ENCODE measurements around the gene NTMT1.
A peak's percentile ranks its signal among the peaks of the same experiment; 100 is the strongest.

The NTMT1 gene

GRCh38 chr9:129597355-129598088 is 28.4 kb upstream of the NTMT1 start:
- H3K27ac ChIP-seq (ENCODE audit: low read depth, low read length, severe bottlenecking): peak overlapping the region; percentile 81
- H3K36me3 ChIP-seq (ENCODE audit: control insufficient read depth, insufficient read depth, low read length): no peaks in the 10 kb centered on the region
- H3K4me3 ChIP-seq (ENCODE audit: extremely low read depth, insufficient read depth, low read length, poor library complexity, severe bottlenecking): peak overlapping the region; percentile 46
- H3K9me3 ChIP-seq (ENCODE audit: control insufficient read depth, low read length): no peaks in the 10 kb centered on the region
- WGBS, 2 experiments (ENCODE audit: insufficient coverage in 2 of 2): 2% methylated on average over 21 to 31 of the region's 57 CpGs
- H3K4me1 ChIP-seq (ENCODE audit: control insufficient read depth, insufficient read depth, low read length, poor library complexity, severe bottlenecking): peaks cover 30% of the 10 kb centered on the region

DNA sequence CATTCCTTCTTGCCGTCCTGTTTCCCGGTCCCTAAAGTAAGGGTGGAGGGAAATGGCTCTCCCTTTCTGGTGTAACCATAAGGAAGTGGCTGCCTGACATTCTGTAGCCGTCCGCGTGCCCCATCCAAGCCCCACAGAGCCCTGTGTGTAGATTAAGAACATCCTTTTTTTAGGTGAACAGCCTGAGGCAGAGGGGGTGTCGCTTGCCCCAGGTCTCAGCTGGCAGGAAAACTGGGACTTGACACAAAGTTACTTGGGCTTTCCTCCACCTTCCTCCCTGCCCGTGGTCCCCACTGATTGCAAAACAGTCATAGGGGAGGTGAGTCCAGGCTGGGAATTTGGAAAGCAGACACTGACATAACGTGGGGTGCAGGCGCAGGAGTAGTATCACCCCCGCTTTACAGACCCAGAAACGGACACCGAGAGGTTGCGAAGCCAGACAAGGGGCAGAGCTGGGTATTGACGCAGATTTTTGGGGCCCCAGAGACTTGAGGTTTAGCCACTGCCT is 27.8 kb upstream of the NTMT1 start:
- H3K27ac ChIP-seq (ENCODE audit: low read depth, low read length, severe bottlenecking): peak overlapping the region; percentile 81
- peak overlapping the region; percentile 46 for H3K4me3 ChIP-seq (ENCODE audit: extremely low read depth, insufficient read depth, low read length, poor library complexity, severe bottlenecking)
- peaks cover 36% of the 10 kb centered on the region for H3K4me1 ChIP-seq (ENCODE audit: control insufficient read depth, insufficient read depth, low read length, poor library complexity, severe bottlenecking)
- no peaks in the 10 kb centered on the region for H3K9me3 ChIP-seq (ENCODE audit: control insufficient read depth, low read length)
- WGBS, 2 experiments (ENCODE audit: insufficient coverage in 2 of 2): 69 to 80% methylated on average over 9 to 12 of the region's 14 CpGs
- H3K36me3 ChIP-seq (ENCODE audit: control insufficient read depth, insufficient read depth, low read length): no peaks in the 10 kb centered on the region

DNA sequence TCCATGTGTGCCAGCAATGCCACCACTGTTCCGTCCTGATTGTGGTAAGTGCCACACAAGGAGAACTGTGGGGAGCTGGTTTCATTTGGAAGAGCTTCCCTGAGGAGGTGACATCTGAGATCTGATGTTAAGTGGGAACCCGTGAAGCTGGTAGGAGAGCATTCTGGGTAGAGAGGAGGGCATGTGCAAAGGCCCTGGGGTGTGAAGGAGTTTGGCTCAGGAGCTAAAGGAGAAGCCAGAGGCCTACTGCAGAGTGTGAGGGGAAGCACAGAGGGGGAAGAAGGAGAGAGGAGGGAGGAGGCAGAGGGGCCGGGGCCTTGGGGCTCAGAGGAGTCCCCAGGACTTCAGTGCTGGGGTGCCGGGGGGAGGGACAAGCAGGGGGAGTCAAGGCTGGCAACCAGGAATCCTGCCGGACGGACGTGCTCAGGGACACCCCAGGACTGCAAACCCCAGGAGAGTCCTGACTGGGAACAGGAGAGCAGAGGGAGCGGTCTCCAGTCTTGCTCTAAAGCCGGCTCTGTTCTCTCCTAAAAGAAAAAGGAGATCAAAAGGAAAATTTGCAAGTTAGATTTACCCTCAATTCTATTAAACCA is 24.8 kb upstream of the NTMT1 start:
- 93% methylated on average over 7 to 8 of the region's 9 CpGs for WGBS, 2 experiments (ENCODE audit: insufficient coverage in 2 of 2)
- Histone ChIP-seq H3K4me3 (ENCODE audit: extremely low read depth, insufficient read depth, low read length, poor library complexity, severe bottlenecking) (no peak overlapping the region), H3K36me3 (ENCODE audit: control insufficient read depth, insufficient read depth, low read length) (no peaks in the 10 kb centered on the region), H3K27ac (ENCODE audit: low read depth, low read length, severe bottlenecking) (no peak overlapping the region), H3K4me1 (ENCODE audit: control insufficient read depth, insufficient read depth, low read length, poor library complexity, severe bottlenecking) (peaks cover 41% of the 10 kb centered on the region), H3K9me3 (ENCODE audit: control insufficient read depth, low read length) (no peaks in the 10 kb centered on the region)

DNA sequence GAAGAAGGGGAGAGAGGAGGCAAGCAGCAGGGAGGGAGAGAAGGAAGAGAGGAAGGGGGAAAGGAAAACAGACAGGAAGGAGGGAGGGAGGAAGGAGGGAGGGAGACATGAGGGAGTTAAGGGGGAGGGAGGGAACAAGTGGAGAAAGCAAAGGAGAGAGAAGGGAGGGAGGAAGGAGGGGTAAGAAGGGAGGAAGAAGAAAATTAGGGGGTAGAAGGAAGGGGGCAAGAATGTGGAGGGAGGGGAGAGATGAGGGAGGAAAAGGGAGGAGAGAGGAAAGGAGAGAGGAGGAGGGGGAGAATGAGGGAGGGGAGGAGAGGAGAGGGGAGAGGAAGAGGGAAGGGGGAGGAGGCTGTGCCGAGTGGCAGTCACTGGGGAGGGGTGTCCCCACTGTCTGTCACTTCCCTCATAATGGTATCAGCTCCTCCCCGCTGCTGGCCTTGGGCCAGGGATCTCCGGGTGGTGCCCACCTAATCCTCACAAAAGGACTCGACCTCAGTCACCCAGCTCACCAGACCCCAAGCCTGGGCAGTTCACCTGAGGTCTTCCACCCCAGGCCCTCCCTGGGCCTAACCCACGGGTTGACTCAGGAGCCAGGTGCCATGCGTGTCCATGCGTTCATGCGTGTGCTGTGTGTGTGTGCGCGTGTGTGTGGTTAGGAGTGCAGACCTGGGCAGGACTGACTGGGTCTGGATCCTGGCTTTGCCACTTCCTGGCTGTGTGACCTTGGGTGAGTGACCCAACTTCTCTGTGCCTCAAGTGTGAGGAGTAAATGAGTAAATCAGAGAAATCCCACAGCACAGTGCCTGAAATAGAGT is 23.2 kb upstream of the NTMT1 start:
- H3K9me3 ChIP-seq (ENCODE audit: control insufficient read depth, low read length): no peaks in the 10 kb centered on the region
- H3K36me3 ChIP-seq (ENCODE audit: control insufficient read depth, insufficient read depth, low read length): no peaks in the 10 kb centered on the region
- peaks cover 43% of the 10 kb centered on the region for H3K4me1 ChIP-seq (ENCODE audit: control insufficient read depth, insufficient read depth, low read length, poor library complexity, severe bottlenecking)
- no peak overlapping the region for H3K4me3 ChIP-seq (ENCODE audit: extremely low read depth, insufficient read depth, low read length, poor library complexity, severe bottlenecking)
- WGBS, 2 experiments (ENCODE audit: insufficient coverage in 2 of 2): 68% methylated on average over 8 to 9 of the region's 10 CpGs
- H3K27ac ChIP-seq (ENCODE audit: low read depth, low read length, severe bottlenecking): peak overlapping the region; percentile 23

DNA sequence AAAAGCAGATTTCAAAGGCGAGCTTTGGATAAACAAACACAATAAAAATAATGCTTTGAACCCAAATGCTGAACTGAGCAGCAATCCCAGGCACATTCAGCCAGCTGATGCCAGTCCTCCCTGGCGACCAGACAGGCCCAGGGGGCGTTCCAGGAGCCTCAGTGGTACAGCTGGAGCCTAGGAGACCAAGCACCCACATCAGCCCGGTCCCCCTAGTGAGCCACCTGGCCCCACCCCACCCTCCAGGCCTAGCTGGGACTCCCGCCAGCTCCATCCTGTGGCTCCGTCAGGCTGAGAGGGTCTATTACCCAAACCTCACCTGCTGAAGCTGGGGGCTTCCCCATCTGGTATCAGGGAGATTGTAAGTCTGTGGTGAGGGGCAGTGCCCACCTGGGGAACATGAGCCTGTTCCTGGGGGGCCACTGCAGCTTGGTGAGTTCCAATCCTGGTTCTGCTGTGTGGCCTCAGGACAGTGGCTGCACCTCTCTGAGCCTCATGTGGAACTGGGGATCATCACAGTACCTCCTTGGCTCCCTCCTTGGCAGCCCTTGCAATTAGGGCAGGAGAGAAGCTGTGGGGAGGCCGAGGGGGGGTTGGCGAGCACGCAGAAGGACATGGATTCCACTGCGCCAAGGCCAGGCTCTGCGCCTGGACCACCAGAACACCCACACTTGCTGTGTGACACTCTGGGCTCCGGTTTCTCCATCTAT is 21.8 kb upstream of the NTMT1 start:
- WGBS, 2 experiments (ENCODE audit: insufficient coverage in 2 of 2): 85 to 92% methylated on average over 9 to 11 of the region's 12 CpGs
- no peaks in the 10 kb centered on the region for H3K36me3 ChIP-seq (ENCODE audit: control insufficient read depth, insufficient read depth, low read length)
- H3K9me3 ChIP-seq (ENCODE audit: control insufficient read depth, low read length): no peaks in the 10 kb centered on the region
- H3K27ac ChIP-seq (ENCODE audit: low read depth, low read length, severe bottlenecking): no peak overlapping the region
- H3K4me3 ChIP-seq (ENCODE audit: extremely low read depth, insufficient read depth, low read length, poor library complexity, severe bottlenecking): no peak overlapping the region
- peaks cover 43% of the 10 kb centered on the region for H3K4me1 ChIP-seq (ENCODE audit: control insufficient read depth, insufficient read depth, low read length, poor library complexity, severe bottlenecking)

DNA sequence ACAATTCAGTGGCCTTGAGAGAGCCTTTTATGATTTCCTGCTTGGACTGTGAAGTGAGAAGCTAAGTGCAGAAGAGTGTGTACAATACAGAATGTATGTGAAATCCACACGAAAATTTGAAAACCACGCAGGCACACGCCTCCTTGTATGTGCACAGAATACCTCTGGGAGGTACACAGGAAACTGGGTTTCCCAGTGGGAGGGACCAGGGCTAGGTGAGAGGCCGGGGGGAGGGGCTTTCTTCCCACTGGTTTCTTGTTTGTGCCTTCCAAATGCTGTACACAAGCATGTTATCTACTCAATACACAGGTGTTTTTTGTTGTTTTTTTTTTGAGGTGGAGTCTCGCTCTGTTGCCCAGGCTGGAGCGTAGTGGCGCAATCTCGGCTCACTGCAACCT is 21.2 kb upstream of the NTMT1 start:
- no peak overlapping the region for H3K27ac ChIP-seq (ENCODE audit: low read depth, low read length, severe bottlenecking)
- peaks cover 46% of the 10 kb centered on the region for H3K4me1 ChIP-seq (ENCODE audit: control insufficient read depth, insufficient read depth, low read length, poor library complexity, severe bottlenecking)
- WGBS, 2 experiments (ENCODE audit: insufficient coverage in 2 of 2): 93 to 96% methylated on average over 6 of the region's 8 CpGs
- H3K36me3 ChIP-seq (ENCODE audit: control insufficient read depth, insufficient read depth, low read length): no peaks in the 10 kb centered on the region
- no peaks in the 10 kb centered on the region for H3K9me3 ChIP-seq (ENCODE audit: control insufficient read depth, low read length)
- no peak overlapping the region for H3K4me3 ChIP-seq (ENCODE audit: extremely low read depth, insufficient read depth, low read length, poor library complexity, severe bottlenecking)

GRCh38 chr9:129606161-129607026 is 19.6 kb upstream of the NTMT1 start:
- H3K36me3 ChIP-seq (ENCODE audit: control insufficient read depth, insufficient read depth, low read length): no peaks in the 10 kb centered on the region
- peaks cover 42% of the 10 kb centered on the region for H3K4me1 ChIP-seq (ENCODE audit: control insufficient read depth, insufficient read depth, low read length, poor library complexity, severe bottlenecking)
- WGBS, 2 experiments (ENCODE audit: insufficient coverage in 2 of 2): 87 to 93% methylated on average over 14 to 15 of the region's 15 CpGs
- no peak overlapping the region for H3K27ac ChIP-seq (ENCODE audit: low read depth, low read length, severe bottlenecking)
- H3K9me3 ChIP-seq (ENCODE audit: control insufficient read depth, low read length): no peaks in the 10 kb centered on the region
- H3K4me3 ChIP-seq (ENCODE audit: extremely low read depth, insufficient read depth, low read length, poor library complexity, severe bottlenecking): no peak overlapping the region

- peaks cover 39% of the 10 kb centered on the region for H3K4me1 ChIP-seq (ENCODE audit: control insufficient read depth, insufficient read depth, low read length, poor library complexity, severe bottlenecking)
- no peaks in the 10 kb centered on the region for H3K9me3 ChIP-seq (ENCODE audit: control insufficient read depth, low read length)
- no peaks in the 10 kb centered on the region for H3K36me3 ChIP-seq (ENCODE audit: control insufficient read depth, insufficient read depth, low read length)
- H3K4me3 ChIP-seq (ENCODE audit: extremely low read depth, insufficient read depth, low read length, poor library complexity, severe bottlenecking): no peak overlapping the region
- 90% methylated on average over 4 to 6 of the region's 6 CpGs for WGBS, 2 experiments (ENCODE audit: insufficient coverage in 2 of 2)
- no peak overlapping the region for H3K27ac ChIP-seq (ENCODE audit: low read depth, low read length, severe bottlenecking)
Measured at GRCh38 chr9:129607027-129607387, 19.0 kb upstream of the NTMT1 start.

DNA sequence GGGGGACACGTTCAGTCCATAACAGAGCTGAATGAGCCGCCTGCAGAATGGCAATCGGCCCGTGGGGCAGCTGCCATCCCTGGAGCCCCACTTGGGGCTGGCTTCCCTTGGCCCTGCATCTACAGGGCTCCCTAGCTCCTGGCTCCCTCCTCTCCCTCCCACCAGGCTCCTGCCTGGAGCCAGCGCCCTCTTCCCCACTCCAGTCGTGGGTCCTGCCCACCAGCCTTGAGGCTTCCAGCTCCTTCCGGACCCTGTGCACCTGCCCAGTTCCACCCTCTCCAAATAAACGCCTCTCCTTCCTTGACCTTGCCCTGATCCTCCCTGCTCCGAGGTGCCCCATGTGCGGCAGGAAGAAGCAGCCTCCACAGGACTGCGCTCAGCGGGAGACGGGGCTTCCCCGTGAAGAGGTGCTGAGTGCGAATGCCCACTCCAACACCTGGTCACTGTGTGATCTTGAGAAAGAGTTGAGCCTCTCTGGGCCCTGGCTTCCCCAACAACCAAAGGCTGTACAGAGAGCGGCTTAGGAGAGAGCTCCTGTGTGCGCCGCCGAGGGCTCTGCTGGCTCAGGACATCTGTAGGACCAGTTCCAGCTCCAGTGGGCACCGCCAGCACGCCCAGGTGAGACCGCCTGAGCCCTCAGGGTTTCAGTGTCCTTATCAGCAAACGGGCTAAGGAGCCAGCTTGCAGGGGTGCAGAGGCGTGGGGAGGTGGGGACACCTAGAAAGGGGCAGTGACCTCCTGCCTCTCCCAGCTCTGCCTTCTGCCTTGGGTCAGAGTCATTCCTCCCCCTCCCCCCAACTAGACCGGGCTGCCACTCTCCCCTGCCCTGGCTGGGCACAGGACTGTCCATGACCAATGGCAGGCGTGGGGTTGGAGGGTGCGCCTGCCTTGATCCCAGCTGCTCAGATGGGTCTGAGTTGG is 17.1 kb upstream of the NTMT1 start:
- no peaks in the 10 kb centered on the region for H3K36me3 ChIP-seq (ENCODE audit: control insufficient read depth, insufficient read depth, low read length)
- no peak overlapping the region for H3K27ac ChIP-seq (ENCODE audit: low read depth, low read length, severe bottlenecking)
- 86 to 88% methylated on average over 22 of the region's 27 CpGs for WGBS, 2 experiments (ENCODE audit: insufficient coverage in 2 of 2)
- H3K4me1 ChIP-seq (ENCODE audit: control insufficient read depth, insufficient read depth, low read length, poor library complexity, severe bottlenecking): peaks cover 25% of the 10 kb centered on the region
- H3K9me3 ChIP-seq (ENCODE audit: control insufficient read depth, low read length): no peaks in the 10 kb centered on the region
- no peak overlapping the region for H3K4me3 ChIP-seq (ENCODE audit: extremely low read depth, insufficient read depth, low read length, poor library complexity, severe bottlenecking)
